Mucosa of rectum (tissue), 2 donors: ENCODE results near the gene HOXA7.

Source experiments
- H3K27ac ChIP-seq, 2 donors: one replicate each; pipeline ENCODE4 v1.7.0; 2013; ENCODE audit warnings: inconsistent platforms in 2 of 2, low read depth in 2 of 2, low read length in 2 of 2
- H3K27me3 ChIP-seq, 2 donors: one replicate each; pipeline ENCODE4 v1.7.0; 2013; ENCODE audit warnings: low read length in 2 of 2; ENCODE audit not compliant: control insufficient read depth in 2 of 2, insufficient read depth in 2 of 2
- H3K36me3 ChIP-seq, 2 donors: one replicate each; pipeline ENCODE4 v1.7.0; 2013; ENCODE audit warnings: low read length in 2 of 2; ENCODE audit not compliant: control insufficient read depth in 2 of 2, insufficient read depth in 2 of 2
- H3K4me1 ChIP-seq, 2 donors: one replicate each; pipeline ENCODE4 v1.7.0; 2013; ENCODE audit warnings: low read length in 2 of 2, mild to moderate bottlenecking in 1 of 2; ENCODE audit not compliant: control insufficient read depth in 2 of 2, insufficient read depth in 2 of 2
- H3K4me3 ChIP-seq, 2 donors: one replicate each; pipeline ENCODE4 v1.7.0; 2013; ENCODE audit warnings: low read length in 2 of 2
- H3K9ac ChIP-seq, 2 donors: one replicate each; pipeline ENCODE4 v1.7.0; 2013; ENCODE audit warnings: low read length in 2 of 2, low read depth in 1 of 2, mild to moderate bottlenecking in 1 of 2
- H3K9me3 ChIP-seq, 2 donors: one replicate each; pipeline ENCODE4 v1.7.0; 2013; ENCODE audit warnings: low read length in 2 of 2; ENCODE audit not compliant: control insufficient read depth in 2 of 2
- donor health status: healthy.
- donor health status: Normal muscosa, but diverticular disease.

The HOXA7 gene

GRCh38 chr7:27186668-27187474 lies 30.4 kb upstream of the HOXA7 start:
- peaks cover 11 to 30% of the 10 kb centered on the region in 2 donors for H3K27me3 ChIP-seq
- peak overlapping the region; percentile 91 to 93 for H3K27ac ChIP-seq

DNA sequence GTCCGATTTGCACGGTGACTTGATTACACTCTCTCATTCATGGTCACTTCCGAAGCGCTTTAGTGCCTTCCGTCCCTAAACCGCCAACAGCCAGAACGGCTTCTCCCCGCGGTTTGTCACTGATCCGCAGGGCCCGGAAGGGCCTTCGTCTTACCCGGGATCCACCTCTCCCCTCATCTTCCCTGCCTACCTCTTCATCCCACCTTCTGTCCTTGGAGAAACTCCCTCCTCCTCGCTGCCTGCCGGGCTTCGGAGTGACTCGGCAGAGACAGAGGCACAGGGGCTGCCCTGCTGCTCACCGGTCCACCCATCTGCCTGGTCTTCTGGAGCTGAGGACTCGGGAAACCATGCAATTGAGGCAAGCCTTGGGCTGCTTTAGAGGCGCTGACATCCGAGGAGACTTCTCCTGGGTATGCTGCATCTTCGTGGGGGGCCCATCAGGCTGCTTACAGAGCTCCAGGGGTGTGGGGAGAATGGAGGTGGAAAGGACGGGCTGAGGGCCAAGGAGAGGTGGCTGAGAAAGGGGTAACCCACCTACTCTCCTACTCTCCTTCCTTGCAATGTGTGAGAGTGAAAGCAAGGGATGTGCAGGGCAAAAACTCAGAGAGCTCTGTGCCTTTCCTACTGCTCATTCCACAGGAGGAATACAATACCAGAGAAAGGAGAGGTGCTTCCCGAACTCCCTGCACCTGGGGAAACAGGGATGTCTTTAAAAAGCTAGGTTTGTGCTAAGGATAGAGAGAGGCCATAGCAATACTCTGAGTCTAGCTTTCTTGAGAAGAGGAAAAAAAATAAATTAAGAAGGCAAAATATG lies 29.6 kb upstream of the HOXA7 start:
- H3K4me1 ChIP-seq: peaks cover 62 to 81% of the 10 kb centered on the region in 2 donors
- H3K4me3 ChIP-seq: peak overlapping the region; percentile 83 to 87
- H3K9ac ChIP-seq: peak overlapping the region; percentile 94 to 96
- H3K27me3 ChIP-seq: peaks cover 10 to 30% of the 10 kb centered on the region in 2 donors
- peak overlapping the region; percentile 91 to 93 for H3K27ac ChIP-seq
- no peaks in the 10 kb centered on the region for H3K9me3 ChIP-seq
- no peaks in the 10 kb centered on the region for H3K36me3 ChIP-seq

More at GRCh38 chr7:27186668-27187474, 30.4 kb upstream of the HOXA7 start:
- Histone ChIP-seq H3K36me3 (no peaks in the 10 kb centered on the region), H3K9me3 (no peaks in the 10 kb centered on the region), H3K9ac (peak overlapping the region; percentile 94 to 96), H3K4me3 (peak overlapping the region; percentile 83 to 87), H3K4me1 (peaks cover 60 to 86% of the 10 kb centered on the region in 2 donors)

GRCh38 chr7:27185013-27185853 lies 28.8 kb upstream of the HOXA7 start, which contains the start of gene HOXA11:
Gene HOXA11, minus strand, starts transcription at chr7:27185232. Its CDS starts 88 bp downstream, at chr7:27185144.
- Histone ChIP-seq H3K4me1 (peaks cover 65 to 82% of the 10 kb centered on the region in 2 donors), H3K27ac (peak within 1 kb of the TSS; percentile 91 to 93), H3K4me3 (peak within 1 kb of the TSS; percentile 83 to 87)

DNA sequence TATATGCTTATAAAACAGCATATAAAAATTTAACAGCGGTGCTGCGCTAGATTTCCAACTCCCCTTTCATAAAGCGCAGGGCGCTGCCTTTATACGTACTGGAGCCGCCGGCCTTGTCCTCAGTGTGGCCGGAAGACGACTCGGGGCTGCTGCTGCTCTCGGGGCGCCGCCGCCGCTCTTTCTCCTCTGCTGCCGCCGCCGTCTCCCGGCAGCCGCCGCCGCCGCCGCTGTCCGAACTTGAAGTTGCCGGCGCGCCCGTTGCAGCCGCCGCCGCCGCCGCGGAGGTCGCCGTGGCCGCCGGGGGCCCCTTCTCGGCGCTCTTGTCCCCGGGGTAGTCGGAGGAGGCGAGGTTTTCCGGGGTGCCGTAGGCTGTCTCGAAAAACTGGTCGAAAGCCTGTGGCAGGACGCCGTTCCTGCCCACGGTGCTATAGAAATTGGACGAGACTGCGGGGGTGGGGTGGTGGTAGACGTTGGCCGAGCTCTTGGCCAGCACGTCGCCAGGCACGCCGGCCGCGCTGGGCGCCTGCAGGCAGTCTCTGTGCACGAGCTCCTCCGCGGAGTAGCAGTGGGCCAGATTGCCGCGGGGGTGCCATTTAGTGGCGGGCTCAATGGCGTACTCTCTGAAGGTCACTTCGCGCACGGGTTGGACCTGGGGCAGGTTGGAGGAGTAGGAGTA lies 28.0 kb upstream of the HOXA7 start:
- no peaks in the 10 kb centered on the region for H3K36me3 ChIP-seq
- H3K27me3 ChIP-seq: peaks cover 10 to 27% of the 10 kb centered on the region in 2 donors
- peak overlapping the region; percentile 91 to 93 for H3K27ac ChIP-seq
- H3K4me1 ChIP-seq: peaks cover 57 to 76% of the 10 kb centered on the region in 2 donors
- H3K9me3 ChIP-seq: no peaks in the 10 kb centered on the region
- peak overlapping the region; percentile 83 to 87 for H3K4me3 ChIP-seq
- H3K9ac ChIP-seq: peak overlapping the region; percentile 94 to 96

More at GRCh38 chr7:27185013-27185853, 28.8 kb upstream of the HOXA7 start, which contains the start of gene HOXA11:
- H3K9ac ChIP-seq: peak within 1 kb of the TSS; percentile 94 to 96
- peaks cover 10 to 32% of the 10 kb centered on the region in 2 donors for H3K27me3 ChIP-seq
- H3K36me3 ChIP-seq: no peaks in the 10 kb centered on the region
- no peaks in the 10 kb centered on the region for H3K9me3 ChIP-seq

GRCh38 chr7:27183682-27184336 lies 27.3 kb upstream of the HOXA7 start:
- peaks cover 53 to 72% of the 10 kb centered on the region in 2 donors for H3K4me1 ChIP-seq

DNA sequence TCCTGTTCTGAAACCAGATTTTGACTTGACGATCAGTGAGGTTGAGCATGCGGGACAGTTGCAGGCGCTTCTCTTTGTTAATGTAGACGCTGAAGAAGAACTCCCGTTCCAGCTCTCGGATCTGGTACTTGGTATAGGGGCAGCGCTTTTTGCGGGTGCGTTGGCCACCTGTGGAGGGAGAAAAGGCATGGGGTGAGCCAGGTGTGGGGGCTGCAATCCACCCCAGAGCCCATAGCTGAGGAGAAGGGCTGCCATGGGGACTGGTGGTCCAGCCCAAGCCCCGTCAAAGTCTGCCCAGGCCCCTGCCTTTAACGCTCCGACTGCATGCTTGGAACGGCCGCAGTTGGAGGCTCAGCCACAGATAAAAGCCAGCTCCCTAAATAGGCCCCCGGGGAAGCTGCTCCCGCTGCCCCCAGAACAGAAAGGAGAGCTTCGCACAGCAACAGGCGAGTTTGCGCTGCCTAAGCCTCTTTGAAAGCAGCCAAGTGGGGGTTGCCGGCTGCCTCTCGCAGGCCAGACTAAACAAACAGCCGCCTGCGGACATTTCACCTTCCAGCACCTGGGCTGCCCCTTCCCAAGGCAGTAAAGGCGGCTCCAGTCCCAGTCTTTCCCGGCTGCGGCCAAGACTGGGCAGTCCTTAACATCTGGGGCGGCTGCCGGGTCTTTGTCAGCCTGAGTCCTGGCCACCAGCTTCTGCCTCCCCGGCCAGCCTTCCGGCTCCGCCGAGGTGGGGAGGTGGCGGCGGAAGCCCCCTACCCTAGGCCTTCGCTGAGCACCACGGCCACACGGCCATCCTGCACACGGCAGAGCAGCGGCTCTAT lies 26.6 kb upstream of the HOXA7 start:
- peak overlapping the region; percentile 71 to 83 for H3K4me3 ChIP-seq
- peak overlapping the region; percentile 91 to 93 for H3K27ac ChIP-seq
- H3K36me3 ChIP-seq: no peaks in the 10 kb centered on the region
- H3K4me1 ChIP-seq: peaks cover 49 to 69% of the 10 kb centered on the region in 2 donors
- peak overlapping the region; percentile 80 to 96 for H3K9ac ChIP-seq
- no peaks in the 10 kb centered on the region for H3K9me3 ChIP-seq
- H3K27me3 ChIP-seq: peaks cover 8 to 25% of the 10 kb centered on the region in 2 donors

More at GRCh38 chr7:27183682-27184336, 27.3 kb upstream of the HOXA7 start:
- H3K36me3 ChIP-seq: no peaks in the 10 kb centered on the region
- peak overlapping the region; percentile 71 to 83 for H3K4me3 ChIP-seq
- H3K9me3 ChIP-seq: no peaks in the 10 kb centered on the region
- peaks cover 10 to 25% of the 10 kb centered on the region in 2 donors for H3K27me3 ChIP-seq
- peak overlapping the region; percentile 80 to 96 for H3K9ac ChIP-seq
- H3K27ac ChIP-seq: peak overlapping the region; percentile 91 to 93

GRCh38 chr7:27182285-27182841 lies 25.9 kb upstream of the HOXA7 start:
- Histone ChIP-seq H3K4me3 (peak overlapping the region; percentile 71 to 83), H3K4me1 (peaks cover 43 to 67% of the 10 kb centered on the region in 2 donors), H3K9ac (peak overlapping the region; percentile 80 to 96), H3K27ac (peak overlapping the region; percentile 46 to 93), H3K36me3 (no peaks in the 10 kb centered on the region), H3K9me3 (no peaks in the 10 kb centered on the region), H3K27me3 (peaks cover 5 to 20% of the 10 kb centered on the region in 2 donors)

- H3K9ac ChIP-seq: peak overlapping the region; percentile 12 to 80
- H3K27me3 ChIP-seq: peaks cover 5 to 20% of the 10 kb centered on the region in 2 donors
- peaks cover 43 to 69% of the 10 kb centered on the region in 2 donors for H3K4me1 ChIP-seq
- H3K36me3 ChIP-seq: no peaks in the 10 kb centered on the region
- no peaks in the 10 kb centered on the region for H3K9me3 ChIP-seq
- H3K27ac ChIP-seq: peak overlapping the region; percentile 46 to 93
- H3K4me3 ChIP-seq: peak overlapping the region; percentile 4 to 14
Observed at GRCh38 chr7:27181795-27182275, 25.4 kb upstream of the HOXA7 start.
